GM12874 (cell line): ENCODE measurements around the gene PALD1.

Experiments
- CTCF ChIP-seq: IDR thresholded peaks from 2 replicates; pipeline ENCODE4 v1.5.1; 2011; ENCODE audit warnings: low read depth, mild to moderate bottlenecking, control low read depth, low read length, moderate library complexity; ENCODE audit not compliant: insufficient read depth

Gene PALD1

GRCh38 chr10:70589762-70590654 lies 111.4 kb downstream of the PALD1 start:
- no peak for TF ChIP-seq CTCF

- no peak for TF ChIP-seq CTCF
These were observed 112.3 kb downstream of the PALD1 start for GRCh38 chr10:70590655-70591416.

- TF ChIP-seq CTCF, result no peak
These were observed 113.7 kb downstream of the PALD1 start for GRCh38 chr10:70592186-70592735.

- no peak for TF ChIP-seq CTCF
These were observed 114.4 kb downstream of the PALD1 start for GRCh38 chr10:70592746-70593512.

- TF ChIP-seq CTCF, result no peak
These were observed 114.9 kb downstream of the PALD1 start for GRCh38 chr10:70593513-70593890.

GRCh38 chr10:70594161-70594560 lies 115.6 kb downstream of the PALD1 start:
- TF ChIP-seq CTCF, result no peak
